ENCODE measurements around the gene TRIM44. TPM values are rescaled to one million over a fixed set of nuclear protein-coding genes. Genes with fewer than 3 reads are reported as not detected.

The TRIM44 gene
- polyA plus RNA-seq, 1 donor (not counting 4 experiments of a cell fraction or from before 2014, with no cell fraction given): 48.3 TPM

GRCh38 chr11:35676611-35676965 is 14.0 kb downstream of the TRIM44 start:
- Histone ChIP-seq H3K4me3 (ENCODE audit: control insufficient read depth in 2 of 3, extremely low read depth in 1 of 3, insufficient read depth in 2 of 3, low read depth in 1 of 3, low read length in 3 of 3) (no peak overlapping the region), H3K79me2 (ENCODE audit: control insufficient read depth, insufficient read depth, low read length) (peaks cover 83% of the 10 kb centered on the region), H3K9ac (ENCODE audit: control insufficient read depth, extremely low read depth, insufficient read depth, low read length) (no peak overlapping the region), H2AFZ (ENCODE audit: control insufficient read depth, low read length) (no peak overlapping the region), H3K27ac (ENCODE audit: control insufficient read depth, insufficient read depth, low read length) (no peak overlapping the region), H4K20me1 (ENCODE audit: control insufficient read depth, extremely low read depth, insufficient read depth, low read length) (no peaks in the 10 kb centered on the region), H3K4me1 (ENCODE audit: control insufficient read depth, extremely low read depth, insufficient read depth, low read length) (peaks cover 9% of the 10 kb centered on the region), H3K9me3 (ENCODE audit: control insufficient read depth, low read depth, low read length) (no peaks in the 10 kb centered on the region), H3K9me1 (ENCODE audit: control insufficient read depth, extremely low read depth, insufficient read depth, low read length) (no peaks in the 10 kb centered on the region), H3K27me3 (ENCODE audit: control insufficient read depth, extremely low read depth, insufficient read depth, low read length) (no peaks in the 10 kb centered on the region), H3K36me3 (ENCODE audit: control insufficient read depth in 2 of 2, extremely low read depth in 1 of 2, insufficient read depth in 2 of 2, low read length in 2 of 2) (no peaks in the 10 kb centered on the region), H3K4me2 (ENCODE audit: control insufficient read depth, extremely low read depth, insufficient read depth, low read depth, low read length) (no peak overlapping the region)
- dilution Hi-C loops (cut with MboI; ENCODE audit: extremely low pct_ligation_motif_present, low sequenced_read_pairs): no loop called here
- DNase-seq (ENCODE audit: low read depth, low spot score) (no peak), FAIRE-seq (no peak)
- TF ChIP-seq CTCF (optimal IDR thresholded peaks at IDR 0.05 in 1 of 3, IDR thresholded peaks at IDR 0.05 in 1 of 3, conservative IDR thresholded peaks at IDR 0.05 in 1 of 3; ENCODE audit: extremely low read depth in 1 of 3, insufficient read depth in 2 of 3, low read length in 3 of 3): no peak
- no peak for TF ChIP-seq EZH2 (IDR thresholded peaks at IDR 0.05; ENCODE audit: low read length)

- Histone ChIP-seq H2AFZ (ENCODE audit: control insufficient read depth, low read length) (no peak overlapping the region), H3K27ac (ENCODE audit: control insufficient read depth, insufficient read depth, low read length) (no peak overlapping the region), H3K79me2 (ENCODE audit: control insufficient read depth, insufficient read depth, low read length) (peaks cover 78% of the 10 kb centered on the region), H3K9me3 (ENCODE audit: control insufficient read depth, low read depth, low read length) (no peaks in the 10 kb centered on the region), H3K27me3 (ENCODE audit: control insufficient read depth, extremely low read depth, insufficient read depth, low read length) (no peaks in the 10 kb centered on the region), H3K9ac (ENCODE audit: control insufficient read depth, extremely low read depth, insufficient read depth, low read length) (no peak overlapping the region), H3K36me3 (ENCODE audit: control insufficient read depth in 2 of 2, extremely low read depth in 1 of 2, insufficient read depth in 2 of 2, low read length in 2 of 2) (no peaks in the 10 kb centered on the region), H3K4me3 (ENCODE audit: control insufficient read depth in 2 of 3, extremely low read depth in 1 of 3, insufficient read depth in 2 of 3, low read depth in 1 of 3, low read length in 3 of 3) (no peak overlapping the region), H3K4me1 (ENCODE audit: control insufficient read depth, extremely low read depth, insufficient read depth, low read length) (no peaks in the 10 kb centered on the region), H3K4me2 (ENCODE audit: control insufficient read depth, extremely low read depth, insufficient read depth, low read depth, low read length) (no peak overlapping the region), H3K9me1 (ENCODE audit: control insufficient read depth, extremely low read depth, insufficient read depth, low read length) (no peaks in the 10 kb centered on the region), H4K20me1 (ENCODE audit: control insufficient read depth, extremely low read depth, insufficient read depth, low read length) (no peaks in the 10 kb centered on the region)
- dilution Hi-C loops (cut with MboI; ENCODE audit: extremely low pct_ligation_motif_present, low sequenced_read_pairs): no loop called here
- no peak for FAIRE-seq
- no peak for DNase-seq (ENCODE audit: low read depth, low spot score)
- TF ChIP-seq CTCF (optimal IDR thresholded peaks at IDR 0.05 in 1 of 3, IDR thresholded peaks at IDR 0.05 in 1 of 3, conservative IDR thresholded peaks at IDR 0.05 in 1 of 3; ENCODE audit: extremely low read depth in 1 of 3, insufficient read depth in 2 of 3, low read length in 3 of 3) (no peak), EZH2 (IDR thresholded peaks at IDR 0.05; ENCODE audit: low read length) (no peak)
Observed at GRCh38 chr11:35677904-35678303, 15.3 kb downstream of the TRIM44 start.
